HFFc6 (cell line): ENCODE data around the gene NAA60. TPM values are rescaled to one million over a fixed set of nuclear protein-coding genes. Genes with fewer than 3 reads are reported as not detected.

Experiments
- DNase-seq: peaks from one replicate; pipeline ENCODE4 v3.0.0-alpha.2; 2018
- H3K27ac Mint-ChIP-seq: 2 replicates; pipeline ENCODE4 v1.8.0; 2020; ENCODE audit warnings: mild to moderate bottlenecking, mixed read lengths
- H3K27me3 Mint-ChIP-seq: 2 replicates; pipeline ENCODE4 v1.8.0; 2021; ENCODE audit warnings: mild to moderate bottlenecking, moderate library complexity, mixed read lengths; ENCODE audit not compliant: insufficient read depth
- H3K36me3 Mint-ChIP-seq: 2 replicates; pipeline ENCODE4 v1.8.0; 2021; ENCODE audit warnings: low read depth, mixed read lengths
- H3K4me1 Mint-ChIP-seq: 2 replicates; pipeline ENCODE4 v1.8.0; 2020; ENCODE audit warnings: low read depth, mixed read lengths
- H3K4me3 Mint-ChIP-seq: 2 replicates; pipeline ENCODE4 v1.8.0; 2020; ENCODE audit warnings: mild to moderate bottlenecking, moderate library complexity, mixed read lengths
- H3K9me3 Mint-ChIP-seq: 2 replicates; pipeline ENCODE4 v1.8.0; 2020; ENCODE audit warnings: mild to moderate bottlenecking, mixed read lengths
- CTCF ChIP-seq: fragments of 200-600 bp; sonication (generic); IDR thresholded peaks from 2 replicates; pipeline ENCODE4 v1.5.0; 2021; ENCODE audit warnings: antibody characterized with exemption, mild to moderate bottlenecking
- total RNA-seq, 6 experiments: library from RNA; stranded (reverse); fragmentation: NEBNext Ultra II Directional; extraction: Animal tissue kit (Norgen Biotek cat#: 25700); gene quantifications; 2 replicates in 1 of 6; 3 replicates in 5 of 6; pipeline ENCODE4 v1.2.3, GENCODE V29; 2021

Gene NAA60
- total RNA-seq, 6 experiments from 2014 or later = 30.7 to 44.6 (median 34.6) TPM

GRCh38 chr16:3490911-3491629, 47.6 kb downstream of the NAA60 start:
- H3K9me3 Mint-ChIP-seq = no peaks in the 10 kb centered on the region
- H3K36me3 Mint-ChIP-seq = no peaks in the 10 kb centered on the region; the same call in 1 of the 2 replicates
- no peak overlapping the region for H3K4me3 Mint-ChIP-seq
- no peak overlapping the region for H3K27ac Mint-ChIP-seq
- no peak; the same call in 1 of the 2 replicates for TF ChIP-seq CTCF
- peaks cover 4% of the 10 kb centered on the region; the same call in 1 of the 2 replicates for H3K27me3 Mint-ChIP-seq
- no peak for DNase-seq
- H3K4me1 Mint-ChIP-seq = no peaks in the 10 kb centered on the region; the same call in 1 of the 2 replicates

GRCh38 chr16:3492356-3492755, 48.9 kb downstream of the NAA60 start:
- no peak for TF ChIP-seq CTCF
- Mint-ChIP-seq H3K36me3 (no peaks in the 10 kb centered on the region), H3K4me1 (no peaks in the 10 kb centered on the region; the same call in 1 of the 2 replicates), H3K4me3 (no peak overlapping the region), H3K9me3 (no peaks in the 10 kb centered on the region), H3K27ac (no peak overlapping the region), H3K27me3 (peaks cover 4% of the 10 kb centered on the region; the same call in 1 of the 2 replicates)
- DNase-seq = no peak

DNA sequence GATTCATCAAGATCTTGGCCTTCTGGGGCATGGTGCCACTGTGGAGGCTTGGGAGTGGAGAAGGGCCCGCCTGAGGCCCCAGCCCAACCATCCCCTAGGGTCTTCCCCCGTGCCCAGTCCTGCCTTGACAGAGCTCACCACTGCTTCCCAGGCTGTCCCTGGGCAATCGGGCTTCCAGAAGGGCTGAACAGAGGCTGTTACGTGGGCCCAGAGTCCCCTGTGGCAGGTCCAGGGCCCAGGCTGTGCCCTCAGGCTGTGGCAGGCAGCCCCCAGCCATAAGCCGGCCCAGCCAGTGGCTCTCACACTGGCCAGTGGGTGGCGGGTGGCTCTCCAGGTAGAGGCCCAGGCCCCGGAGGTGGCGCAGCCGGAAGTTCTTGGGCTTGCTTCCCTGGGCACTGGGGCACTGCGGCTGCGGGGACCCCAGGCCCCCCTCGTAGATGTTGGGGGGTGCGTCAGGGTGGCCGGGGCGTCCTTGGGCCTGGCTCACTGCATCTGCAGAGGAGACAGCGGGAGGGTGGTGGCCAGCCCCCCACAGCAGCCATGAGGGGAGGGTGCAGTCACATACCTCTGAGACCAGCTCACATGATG, 51.0 kb downstream of the NAA60 start:
- TF ChIP-seq CTCF = no peak
- H3K27me3 Mint-ChIP-seq = peaks cover 4% of the 10 kb centered on the region; the same call in 1 of the 2 replicates
- no peak overlapping the region for H3K27ac Mint-ChIP-seq
- no peaks in the 10 kb centered on the region for H3K36me3 Mint-ChIP-seq
- H3K9me3 Mint-ChIP-seq = no peaks in the 10 kb centered on the region
- DNase-seq = no peak
- H3K4me1 Mint-ChIP-seq = no peaks in the 10 kb centered on the region; the same call in 1 of the 2 replicates
- H3K4me3 Mint-ChIP-seq = no peak overlapping the region

- Mint-ChIP-seq H3K4me3 (no peak within 1 kb of the TSS), H3K9me3 (no peaks in the 10 kb centered on the region), H3K27ac (no peak within 1 kb of the TSS), H3K36me3 (no peaks in the 10 kb centered on the region), H3K4me1 (no peaks in the 10 kb centered on the region; the same call in 1 of the 2 replicates), H3K27me3 (peaks cover 9% of the 10 kb centered on the region; the same call in 1 of the 2 replicates)
- no peak for DNase-seq
- no peak for TF ChIP-seq CTCF
Observed at GRCh38 chr16:3495176-3495575, 51.7 kb downstream of the NAA60 start, which contains the start of gene C16orf90. Gene C16orf90, minus strand, starts transcription at chr16:3495489. Its CDS starts 68 bp downstream, at chr16:3495421.

DNA sequence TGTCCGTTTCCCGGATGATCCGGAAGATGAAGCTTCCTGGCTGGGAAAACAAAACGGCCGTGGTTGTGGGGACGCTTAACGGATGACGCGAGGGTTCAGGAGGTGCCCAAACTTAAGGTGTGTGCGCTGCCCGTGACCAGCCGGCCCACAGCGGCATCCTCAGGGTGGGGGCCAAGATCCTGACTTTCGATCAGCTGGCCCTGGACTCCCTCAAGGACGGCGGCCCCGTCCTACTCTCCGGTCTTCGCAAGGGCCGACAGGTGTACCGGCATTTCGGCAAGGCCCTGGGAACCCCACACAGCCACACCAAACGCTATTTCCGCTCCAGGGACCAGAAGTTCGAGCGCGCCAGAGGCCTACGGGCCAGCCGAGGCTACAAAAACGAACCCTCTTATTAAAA, 52.9 kb downstream of the NAA60 start:
- DNase-seq = no peak
- no peak for TF ChIP-seq CTCF
- no peaks in the 10 kb centered on the region for H3K9me3 Mint-ChIP-seq
- H3K36me3 Mint-ChIP-seq = no peaks in the 10 kb centered on the region; the same call in 1 of the 2 replicates
- H3K4me1 Mint-ChIP-seq = peaks cover 5% of the 10 kb centered on the region
- H3K27ac Mint-ChIP-seq = no peak overlapping the region
- H3K4me3 Mint-ChIP-seq = no peak overlapping the region
- peaks cover 9% of the 10 kb centered on the region; the same call in 1 of the 2 replicates for H3K27me3 Mint-ChIP-seq
